ENCODE results near the gene SSTR3. TPM values are rescaled to one million over a fixed set of nuclear protein-coding genes. Genes with fewer than 3 reads are reported as not detected.
A peak's percentile ranks its signal among the peaks of the same experiment; 100 is the strongest.

Gene SSTR3
- polyA plus RNA-seq, 6 donors from 2014 or later = 0.08 to 0.63 (median 0.45) TPM; not detected in 1

GRCh38 chr22:37229805-37230672, 17.8 kb upstream of the SSTR3 start:
- peaks cover 5 to 41% of the 10 kb centered on the region in 2 donors for H3K36me3 Mint-ChIP-seq
- DNase-seq (peak; percentile 76), ATAC-seq (ENCODE audit: low read depth in 2 of 2) (peak; percentile 89 to 90)
- no peaks in the 10 kb centered on the region for H3K9me3 Mint-ChIP-seq
- H3K4me3 Mint-ChIP-seq = peak overlapping the region; percentile 70 to 92 (median 84)
- no peaks in the 10 kb centered on the region for H3K27me3 Mint-ChIP-seq
- H3K4me1 Mint-ChIP-seq = peaks cover 83 to 88% (median 87%) of the 10 kb centered on the region in 3 donors
- H3K27ac Mint-ChIP-seq = peak overlapping the region; percentile 95 to 99 (median 97)

- Mint-ChIP-seq H3K27me3 (no peaks in the 10 kb centered on the region), H3K4me3 (peak overlapping the region; percentile 47 to 92 (median 84)), H3K36me3 (peaks cover 12 to 38% of the 10 kb centered on the region in 2 donors), H3K9me3 (no peaks in the 10 kb centered on the region), H3K4me1 (peaks cover 84 to 88% (median 87%) of the 10 kb centered on the region in 3 donors), H3K27ac (peak overlapping the region; percentile 95 to 99 (median 96))
- ATAC-seq (ENCODE audit: low read depth in 2 of 2) (no peak), DNase-seq (no peak)
Observed at GRCh38 chr22:37229012-37229804, 16.9 kb upstream of the SSTR3 start.

DNA sequence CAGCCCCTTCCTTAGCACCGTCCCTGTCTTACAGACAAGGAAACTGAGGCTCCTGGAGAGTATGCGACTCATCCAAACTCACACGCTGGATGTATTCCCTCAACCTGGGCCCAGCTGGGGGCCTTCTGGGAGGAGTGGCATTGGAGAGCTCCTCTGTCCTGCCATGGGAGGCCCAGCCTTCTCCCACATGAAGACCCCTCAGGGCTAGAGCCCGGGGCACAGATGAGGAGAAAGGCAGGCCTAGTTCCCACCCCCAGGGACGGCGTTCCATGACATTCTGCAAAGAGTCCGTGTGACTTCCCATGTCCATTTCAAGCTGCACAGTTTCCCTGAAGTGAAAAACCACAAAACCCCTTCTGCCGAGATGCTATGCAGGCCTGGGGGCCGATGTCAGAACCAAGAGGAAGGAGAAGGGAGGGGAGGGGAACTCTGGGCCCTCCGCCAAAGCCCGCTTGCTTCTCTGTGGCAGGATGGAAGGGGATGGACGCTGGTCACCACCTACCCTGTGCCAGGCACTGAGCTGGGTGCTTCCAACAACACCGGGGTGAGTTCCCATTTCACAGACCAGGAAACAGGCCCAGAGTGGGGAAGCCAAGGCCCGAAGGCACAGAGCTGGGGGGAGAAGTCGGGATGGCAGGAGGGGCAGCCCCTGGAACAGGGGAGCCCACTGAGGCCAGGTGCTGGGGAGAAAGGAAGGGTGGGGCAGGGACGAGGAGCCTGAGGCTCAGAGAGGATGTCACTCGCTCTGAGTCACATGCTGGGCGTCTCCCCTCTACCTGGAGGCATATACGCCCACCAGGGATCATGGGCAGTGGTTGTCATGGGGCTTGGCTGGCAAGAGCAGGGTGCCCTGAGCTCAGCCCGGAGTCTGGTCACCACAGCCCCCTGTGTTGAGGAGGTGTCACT, 16.1 kb upstream of the SSTR3 start:
- Mint-ChIP-seq H3K27ac (peak overlapping the region; percentile 95 to 99 (median 96)), H3K27me3 (no peaks in the 10 kb centered on the region), H3K4me3 (peak overlapping the region; percentile 47 to 91 (median 83)), H3K36me3 (peaks cover 16 to 43% of the 10 kb centered on the region in 2 donors), H3K4me1 (peaks cover 84 to 88% (median 87%) of the 10 kb centered on the region in 3 donors), H3K9me3 (no peaks in the 10 kb centered on the region)
- ATAC-seq (ENCODE audit: low read depth in 2 of 2) = no peak
- DNase-seq = peak; percentile 23

DNA sequence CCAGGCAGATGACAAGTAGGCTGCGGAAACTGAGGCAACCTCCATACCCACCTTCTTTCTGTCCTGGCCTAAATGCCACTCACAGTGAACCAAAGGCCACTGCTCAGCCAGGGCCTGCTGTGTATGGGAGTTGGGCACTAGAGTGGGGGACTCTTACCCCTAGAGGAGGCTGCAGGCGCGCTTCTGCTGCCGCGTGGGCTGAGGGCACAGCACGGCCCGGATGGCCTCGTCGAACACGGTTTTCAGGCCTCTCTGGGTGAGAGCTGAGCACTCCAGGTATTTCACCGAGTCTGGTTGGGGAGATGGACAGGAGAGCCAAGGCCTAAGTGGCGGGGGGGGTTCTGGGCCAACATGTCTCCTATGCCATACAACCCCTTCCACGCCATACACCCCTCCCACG, 14.2 kb upstream of the SSTR3 start:
- no peak for ATAC-seq (ENCODE audit: low read depth in 2 of 2)
- no peak for DNase-seq
- H3K9me3 Mint-ChIP-seq = peaks cover 0 to 3% (median 0%) of the 10 kb centered on the region in 7 donors
- peaks cover 79 to 89% (median 86%) of the 10 kb centered on the region in 3 donors for H3K4me1 Mint-ChIP-seq
- H3K36me3 Mint-ChIP-seq = peaks cover 16 to 44% of the 10 kb centered on the region in 2 donors
- H3K27me3 Mint-ChIP-seq = no peaks in the 10 kb centered on the region
- peak overlapping the region in 4 of 6 donors; percentile 73 to 96 (median 90) for H3K27ac Mint-ChIP-seq
- H3K4me3 Mint-ChIP-seq = peak overlapping the region in 2 of 8 donors; percentile 27 to 73

DNA sequence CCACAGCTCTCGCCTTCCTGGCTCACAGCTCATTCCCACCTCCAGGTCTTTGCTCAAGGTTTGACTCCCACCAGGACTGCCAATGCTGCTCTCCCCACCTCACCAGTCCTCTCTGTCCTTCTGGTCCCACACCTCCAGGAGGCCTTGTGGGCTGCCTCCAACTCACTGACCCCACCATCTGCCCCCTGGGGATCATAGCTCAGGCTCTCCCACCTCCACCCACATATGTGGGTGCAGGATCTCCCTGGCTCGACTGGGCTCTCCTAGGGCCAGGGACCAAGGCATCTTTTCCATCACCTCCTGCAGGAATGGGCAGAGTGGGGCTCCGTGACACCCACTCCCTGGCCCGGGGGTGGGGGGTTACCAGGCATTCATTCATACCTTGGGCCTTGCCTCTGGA, 13.8 kb upstream of the SSTR3 start:
- ATAC-seq (ENCODE audit: low read depth in 2 of 2) (no peak), DNase-seq (no peak)
- Mint-ChIP-seq H3K9me3 (peaks cover 0 to 5% (median 0%) of the 10 kb centered on the region in 7 donors), H3K36me3 (peaks cover 16 to 44% of the 10 kb centered on the region in 2 donors), H3K4me3 (peak overlapping the region in 6 of 8 donors; percentile 7 to 73 (median 46)), H3K27ac (peak overlapping the region in 5 of 6 donors; percentile 73 to 96 (median 92)), H3K27me3 (no peaks in the 10 kb centered on the region), H3K4me1 (peaks cover 79 to 89% (median 86%) of the 10 kb centered on the region in 3 donors)

DNA sequence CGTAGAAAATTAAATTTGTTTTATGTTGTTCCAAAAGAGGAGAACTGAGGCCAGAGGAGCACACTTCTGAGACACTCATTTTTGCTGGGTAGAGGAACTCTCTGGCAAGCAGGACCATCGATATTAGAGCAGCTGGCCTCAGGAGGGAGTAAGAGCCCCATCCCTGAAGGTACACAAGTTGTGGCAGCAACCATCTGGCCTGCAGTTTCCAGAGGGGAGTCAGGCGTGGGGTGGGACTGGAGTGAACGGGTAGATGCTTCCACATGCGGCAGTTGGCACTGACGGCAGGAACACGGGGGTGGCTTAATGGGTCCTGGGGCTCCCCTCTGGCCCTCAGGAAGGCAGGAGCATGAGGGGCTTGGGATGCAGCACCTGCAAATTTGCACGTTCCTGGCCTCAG, 13.2 kb upstream of the SSTR3 start:
- H3K27ac Mint-ChIP-seq = peak overlapping the region; percentile 62 to 100 (median 90)
- H3K4me3 Mint-ChIP-seq = peak overlapping the region in 5 of 8 donors; percentile 4 to 79 (median 56)
- no peak for ATAC-seq (ENCODE audit: low read depth in 2 of 2)
- DNase-seq = no peak
- H3K27me3 Mint-ChIP-seq = no peaks in the 10 kb centered on the region
- peaks cover 0 to 5% (median 0%) of the 10 kb centered on the region in 7 donors for H3K9me3 Mint-ChIP-seq
- peaks cover 11 to 40% of the 10 kb centered on the region in 2 donors for H3K36me3 Mint-ChIP-seq
- peaks cover 78 to 89% (median 86%) of the 10 kb centered on the region in 3 donors for H3K4me1 Mint-ChIP-seq

DNA sequence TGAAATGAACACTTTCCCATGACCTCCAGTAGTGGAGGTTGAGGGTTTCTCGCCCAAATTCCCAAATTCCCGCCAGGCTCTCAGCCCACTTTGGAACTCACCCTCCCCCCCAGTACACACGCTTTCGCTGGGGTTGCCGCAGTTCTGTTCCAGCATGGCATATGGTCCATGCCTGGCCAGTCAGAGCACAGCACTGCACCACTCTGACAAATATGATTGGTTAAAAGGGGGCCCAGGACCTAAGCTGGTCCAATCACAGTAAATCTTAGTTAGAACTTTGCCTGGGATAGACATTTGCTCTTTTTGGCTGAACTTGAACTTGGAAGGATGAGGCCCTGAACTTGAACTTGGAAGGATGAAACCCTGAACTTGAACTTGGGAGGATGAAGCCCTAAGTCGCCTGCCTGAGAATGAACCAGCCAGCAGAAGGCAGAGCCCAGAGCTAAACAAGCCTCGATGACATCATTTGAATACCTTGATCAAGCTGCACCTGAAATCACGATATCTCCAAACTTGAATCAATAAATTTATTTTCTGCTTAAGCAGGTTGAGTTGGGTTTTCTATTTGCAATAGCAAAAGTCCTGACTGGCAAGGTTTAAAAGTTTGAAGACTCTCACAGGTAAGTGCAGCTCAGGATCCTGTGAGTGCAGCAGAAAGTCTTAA, 12.6 kb upstream of the SSTR3 start:
- Mint-ChIP-seq H3K4me3 (peak overlapping the region in 6 of 8 donors; percentile 30 to 85 (median 76)), H3K27me3 (no peaks in the 10 kb centered on the region), H3K36me3 (peaks cover 11 to 40% of the 10 kb centered on the region in 2 donors), H3K27ac (peak overlapping the region in 5 of 6 donors; percentile 96 to 100 (median 99)), H3K4me1 (peaks cover 75 to 89% (median 86%) of the 10 kb centered on the region in 3 donors), H3K9me3 (peaks cover 0 to 5% (median 0%) of the 10 kb centered on the region in 7 donors)
- DNase-seq (no peak), ATAC-seq (ENCODE audit: low read depth in 2 of 2) (no peak)

- peak; percentile 80 to 83 for ATAC-seq (ENCODE audit: low read depth in 2 of 2)
- H3K9me3 Mint-ChIP-seq = peaks cover 0 to 5% (median 0%) of the 10 kb centered on the region in 7 donors
- peak overlapping the region; percentile 96 to 100 (median 98) for H3K27ac Mint-ChIP-seq
- peaks cover 74 to 89% (median 86%) of the 10 kb centered on the region in 3 donors for H3K4me1 Mint-ChIP-seq
- peak; percentile 74 for DNase-seq
- H3K4me3 Mint-ChIP-seq = peak overlapping the region; percentile 54 to 91 (median 78)
- no peaks in the 10 kb centered on the region for H3K27me3 Mint-ChIP-seq
- peaks cover 11 to 40% of the 10 kb centered on the region in 2 donors for H3K36me3 Mint-ChIP-seq
Observed at GRCh38 chr22:37223965-37224551, 11.8 kb upstream of the SSTR3 start.

DNA sequence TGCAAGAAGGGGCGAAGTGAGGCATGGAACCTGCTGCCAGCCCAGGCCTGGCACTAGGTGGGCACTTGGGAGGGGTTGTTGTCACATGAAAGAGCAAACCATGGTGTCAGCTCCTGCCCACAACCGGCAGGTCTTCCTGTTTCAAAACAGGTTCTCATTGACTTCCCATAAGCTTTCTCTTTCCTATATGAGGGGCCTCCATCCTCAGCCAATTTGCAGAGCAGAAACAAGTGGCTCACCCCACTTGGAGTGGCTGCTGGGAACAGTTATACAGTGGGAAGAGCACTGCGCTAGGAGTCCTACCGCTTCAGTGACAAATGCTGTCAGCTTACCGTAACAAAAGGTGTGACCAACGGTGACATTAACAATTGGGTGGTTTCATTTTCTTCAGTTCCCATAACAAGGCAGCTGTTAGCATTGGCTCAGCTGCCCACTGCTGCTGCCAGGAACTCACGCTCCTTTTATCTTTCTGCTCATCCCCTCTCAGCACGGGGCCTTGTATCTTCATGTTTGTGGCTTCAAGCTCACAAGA, 10.2 kb upstream of the SSTR3 start:
- Mint-ChIP-seq H3K27ac (peak overlapping the region; percentile 96 to 99 (median 97)), H3K4me1 (peaks cover 77 to 92% (median 89%) of the 10 kb centered on the region in 3 donors), H3K9me3 (peaks cover 0 to 5% (median 0%) of the 10 kb centered on the region in 7 donors), H3K36me3 (peaks cover 11 to 33% of the 10 kb centered on the region in 2 donors), H3K27me3 (no peaks in the 10 kb centered on the region), H3K4me3 (peak overlapping the region; percentile 54 to 92 (median 79))
- no peak for ATAC-seq (ENCODE audit: low read depth in 2 of 2)
- DNase-seq = peak; percentile 73

- H3K9me3 Mint-ChIP-seq = peaks cover 0 to 5% (median 0%) of the 10 kb centered on the region in 7 donors
- peaks cover 80 to 99% (median 90%) of the 10 kb centered on the region in 3 donors for H3K4me1 Mint-ChIP-seq
- peak overlapping the region; percentile 96 to 99 (median 97) for H3K27ac Mint-ChIP-seq
- DNase-seq (no peak), ATAC-seq (ENCODE audit: low read depth in 2 of 2) (no peak)
- H3K4me3 Mint-ChIP-seq = peak overlapping the region; percentile 54 to 92 (median 74)
- H3K36me3 Mint-ChIP-seq = peaks cover 11 to 33% of the 10 kb centered on the region in 2 donors
- no peaks in the 10 kb centered on the region for H3K27me3 Mint-ChIP-seq
Observed at GRCh38 chr22:37221424-37222333, 9.4 kb upstream of the SSTR3 start.
